ENCODE measurements around the gene ZFYVE19. TPM values are rescaled to one million over a fixed set of nuclear protein-coding genes. Genes with fewer than 3 reads are reported as not detected.

The ZFYVE19 gene
- total and polyA plus RNA-seq, 2 of the 4 experiments (the other 2 are of a cell fraction) = 22.6 to 29.6 TPM

GRCh38 chr15:40830884-40831283, 24.0 kb downstream of the ZFYVE19 start:
- in situ Hi-C loops (cut with MboI; ENCODE audit: low sequenced_read_pairs) = no loop called here
- ATAC-seq (ENCODE audit: low read depth) (no peak), DNase-seq (no peak)
- no peak overlapping the region for H2BK120ac ChIP-seq (ENCODE audit: low read depth, low read length)
- peaks cover 5% of the 10 kb centered on the region for H3K4me1 ChIP-seq (ENCODE audit: control insufficient read depth, insufficient read depth, low read length)
- TF ChIP-seq CEBPB (IDR thresholded peaks at IDR 0.05; ENCODE audit: low read depth, low read length) = no peak
- TF ChIP-seq FOS (IDR thresholded peaks at IDR 0.05; ENCODE audit: low read depth, low read length) = no peak
- ChIA-PET POLR2A (ENCODE audit: unreplicated experiment) (no interaction called here), CTCF (no interaction called here)
- H3K36me3 ChIP-seq (ENCODE audit: control insufficient read depth, insufficient read depth, low read length) = no peaks in the 10 kb centered on the region
- intact Hi-C loops (cut with micrococcal nuclease) = no loop called here
- H3K9ac ChIP-seq (ENCODE audit: low read depth, low read length) = no peak overlapping the region
- no peak overlapping the region for H3K18ac ChIP-seq (ENCODE audit: low read depth, low read length)
- H3K9me3 ChIP-seq (ENCODE audit: control insufficient read depth, insufficient read depth, low read length) = no peaks in the 10 kb centered on the region
- peaks cover 6% of the 10 kb centered on the region; the same call in 1 of the 2 replicates for H3K27me3 ChIP-seq (ENCODE audit: control insufficient read depth, insufficient read depth, low read length)
- H2BK20ac ChIP-seq (ENCODE audit: low read depth, low read length) = no peak overlapping the region
- WGBS, 2 experiments (ENCODE audit: extremely low coverage in 2 of 2, insufficient read length in 1 of 2) = 0% methylated on average over 1 of the region's 2 CpGs; no CpG with 5 or more reads in 1 of the 2 experiments
- no peak overlapping the region for H2AK5ac ChIP-seq (ENCODE audit: low read depth, low read length)
- H3K4ac ChIP-seq (ENCODE audit: low read depth, low read length) = no peak overlapping the region
- H3K27ac ChIP-seq (ENCODE audit: insufficient read depth, low read length) = no peak overlapping the region
- no peak overlapping the region for H2AFZ ChIP-seq (replicated peaks; ENCODE audit: low read length, poor library complexity)
- no peak overlapping the region for H3K56ac ChIP-seq (ENCODE audit: extremely low read depth, insufficient read depth, low read length)
- H2BK15ac ChIP-seq (ENCODE audit: low read depth, low read length) = no peak overlapping the region
- H4K5ac ChIP-seq (ENCODE audit: low read depth, low read length) = no peak overlapping the region
- no peak overlapping the region for H2AK9ac ChIP-seq (replicated peaks; ENCODE audit: low read depth, low read length, poor library complexity)
- H4K20me1 ChIP-seq (ENCODE audit: insufficient read depth, low read length) = no peaks in the 10 kb centered on the region
- peaks cover 5% of the 10 kb centered on the region for H3K9me1 ChIP-seq (ENCODE audit: insufficient read depth, low read length)
- no peak overlapping the region for H4K8ac ChIP-seq (ENCODE audit: low read depth in 2 of 2, low read length in 2 of 2)
- H3K4me3 ChIP-seq (ENCODE audit: insufficient read depth, low read depth, low read length) = no peak overlapping the region
- H3K23ac ChIP-seq (ENCODE audit: low read depth, low read length) = no peak overlapping the region
- H3K4me2 ChIP-seq (ENCODE audit: low read depth, low read length) = no peak overlapping the region
- H3K79me1 ChIP-seq (ENCODE audit: low read depth in 1 of 2, low read length in 2 of 2) = no peaks in the 10 kb centered on the region
- no TSS peak for BruUV-seq (replicated peaks)
- dilution Hi-C loops (cut with HindIII; ENCODE audit: low sequenced_read_pairs, unreplicated experiment) = no loop called here
- no peak overlapping the region for H2BK5ac ChIP-seq (ENCODE audit: low read depth, low read length, poor library complexity, severe bottlenecking)
- no peak overlapping the region for H3K14ac ChIP-seq (replicated peaks; ENCODE audit: low read depth, low read length)
- no peak overlapping the region for H4K91ac ChIP-seq (ENCODE audit: insufficient read depth, low read depth, low read length)
